K562 (cell line): ENCODE data around the gene WWP2. TPM values are rescaled to one million over a fixed set of nuclear protein-coding genes. Genes with fewer than 3 reads are reported as not detected.

Experiments used
- ARNT ChIP-seq, 2 experiments: fragments of 450-650 bp; IDR thresholded peaks; 2 replicates each; pipeline ENCODE4 v1.6.1; 2016; ENCODE audit warnings: mild to moderate bottlenecking in 1 of 2
- BRD9 ChIP-seq: fragments of 450-650 bp; IDR thresholded peaks from 2 replicates; pipeline ENCODE4 v1.6.1; 2018; ENCODE audit warnings: low read depth; ENCODE audit not compliant: partially characterized antibody
- CBFA2T3 ChIP-seq: fragments of 450-650 bp; IDR thresholded peaks from 2 replicates; pipeline ENCODE4 v1.6.1; 2017
- CCNT2 ChIP-seq: IDR thresholded peaks from 2 replicates; pipeline ENCODE4 v1.6.1; 2011; ENCODE audit warnings: borderline replicate concordance, low read depth, mild to moderate bottlenecking, moderate library complexity, mixed read lengths, low read length; ENCODE audit not compliant: insufficient read length; ENCODE audit errors: extremely low read depth
- CSDE1 ChIP-seq, 2 experiments: fragments of 450-650 bp; IDR thresholded peaks; 2 replicates each; pipeline ENCODE4 v1.6.1; 2016; ENCODE audit warnings: mild to moderate bottlenecking in 1 of 2
- DACH1 ChIP-seq: fragments of 450-650 bp; IDR thresholded peaks from 2 replicates; pipeline ENCODE4 v1.6.1; 2018; ENCODE audit not compliant: partially characterized antibody
- ERF ChIP-seq: fragments of 450-650 bp; formaldehyde crosslinking; IDR thresholded peaks from 2 replicates; pipeline ENCODE4 v1.4.0; 2020; ENCODE audit warnings: mild to moderate bottlenecking, mixed read lengths
- MAFK ChIP-seq: IDR thresholded peaks from 2 replicates; pipeline ENCODE4 v1.6.1; 2011; ENCODE audit warnings: low read length, improper control_type of control experiment
- NFXL1 ChIP-seq: fragments of 450-650 bp; formaldehyde crosslinking; IDR thresholded peaks from 2 replicates; pipeline ENCODE4 v1.4.0; 2021; ENCODE audit warnings: mild to moderate bottlenecking
- OTX1 ChIP-seq: fragments of 450-650 bp; formaldehyde crosslinking; IDR thresholded peaks from 2 replicates; pipeline ENCODE4 v1.4.0; 2022; ENCODE audit warnings: mild to moderate bottlenecking
- POLR2G ChIP-seq: fragments of 200-400 bp; formaldehyde crosslinking; IDR thresholded peaks from 2 replicates; pipeline ENCODE4 v1.6.1; 2017; ENCODE audit warnings: low read depth, mild to moderate bottlenecking, antibody characterized with exemption, low read length, moderate library complexity
- RAD51 ChIP-seq: fragments of 450-650 bp; IDR thresholded peaks from 2 replicates; pipeline ENCODE4 v1.7.1; 2016; ENCODE audit warnings: low read depth, mild to moderate bottlenecking, borderline replicate concordance
- SMAD2 ChIP-seq: fragments of 150-350 bp; IDR thresholded peaks from 2 replicates; pipeline ENCODE4 v1.6.1; 2014; ENCODE audit warnings: low read depth, mild to moderate bottlenecking, low read length
- SMARCA4 ChIP-seq: fragments of 450-650 bp; IDR thresholded peaks from 2 replicates; pipeline ENCODE4 v1.6.1; 2016
- TARDBP ChIP-seq: fragments of 450-650 bp; IDR thresholded peaks from 2 replicates; pipeline ENCODE4 v1.6.1; 2016
- THRAP3 ChIP-seq: fragments of 450-650 bp; IDR thresholded peaks from 2 replicates; pipeline ENCODE4 v1.6.1; 2016; ENCODE audit warnings: mild to moderate bottlenecking, inconsistent platforms, borderline replicate concordance
- U2AF2 ChIP-seq: fragments of 200-400 bp; formaldehyde crosslinking; optimal IDR thresholded peaks from 2 replicates; pipeline ENCODE3; 2017; ENCODE audit warnings: low read depth, mild to moderate bottlenecking, low read length
- ZNF347 ChIP-seq: fragments of 450-650 bp; formaldehyde crosslinking; IDR thresholded peaks from 2 replicates; pipeline ENCODE4 v1.4.0; 2020; ENCODE audit warnings: low read depth, mild to moderate bottlenecking, moderate library complexity
- ZNF77 ChIP-seq: fragments of 250-450 bp; sonication (Bioruptor Pico); IDR thresholded peaks from 2 replicates; pipeline ENCODE4 v1.5.0; 2020
- ZNF830 ChIP-seq: fragments of 250-450 bp; sonication (Bioruptor Pico); IDR thresholded peaks from 2 replicates; pipeline ENCODE4 v1.5.0; 2021; ENCODE audit warnings: mild to moderate bottlenecking
- polyA plus RNA-seq, 8 experiments: library from polyadenylated mRNA; depleted of rRNA in 4 of 8; stranded (reverse) in 5 of 8; unstranded in 3 of 8; fragments of >200 nt; fragmentation: Nextera tagmentation in 2 of 8; fragmentation: Illumina TruSeq in 1 of 8; extraction: Ambion mirVana in 2 of 8; extraction: Trizol in 1 of 8; gene quantifications; 2 replicates each; pipeline versions ENCODE4 v1.2.1 to v1.2.3, GENCODE V29; 2011 to 2014; ENCODE audit warnings: inconsistent platforms in 1 of 8, missing spikeins in 1 of 8
- total RNA-seq, 7 experiments: library from RNA; depleted of rRNA in 6 of 7; stranded (reverse); fragments of >200 nt in 6 of 7; fragmentation: Illumina TruSeq in 2 of 7; extraction: Trizol in 2 of 7; gene quantifications; 2 replicates each; pipeline versions ENCODE4 v1.2.1 to v1.2.3, GENCODE V29; 2011 to 2021; ENCODE audit warnings: low replicate concordance in 1 of 7
- TF ChIP-seq, protein P1 (sequence below): fragments of 250-450 bp; sonication (Bioruptor Pico); IDR thresholded peaks from 2 replicates; pipeline ENCODE4 v1.5.0; 2021; ENCODE audit warnings: mild to moderate bottlenecking, moderate library complexity
- TF ChIP-seq, protein P2 (sequence below): fragments of 250-450 bp; sonication (Bioruptor Pico); IDR thresholded peaks from 2 replicates; pipeline ENCODE4 v1.5.0; 2021
- TF ChIP-seq, protein P3 (sequence below): fragments of 250-450 bp; sonication (Bioruptor Pico); IDR thresholded peaks from 2 replicates; pipeline ENCODE4 v1.5.0; 2020; ENCODE audit warnings: mild to moderate bottlenecking

The WWP2 gene
- total and polyA plus RNA-seq, 9 of the 15 experiments (the other 6 are each of a cell fraction or from before 2014, with no cell fraction given): 1.9 to 34.4 (median 14.6) TPM

DNA sequence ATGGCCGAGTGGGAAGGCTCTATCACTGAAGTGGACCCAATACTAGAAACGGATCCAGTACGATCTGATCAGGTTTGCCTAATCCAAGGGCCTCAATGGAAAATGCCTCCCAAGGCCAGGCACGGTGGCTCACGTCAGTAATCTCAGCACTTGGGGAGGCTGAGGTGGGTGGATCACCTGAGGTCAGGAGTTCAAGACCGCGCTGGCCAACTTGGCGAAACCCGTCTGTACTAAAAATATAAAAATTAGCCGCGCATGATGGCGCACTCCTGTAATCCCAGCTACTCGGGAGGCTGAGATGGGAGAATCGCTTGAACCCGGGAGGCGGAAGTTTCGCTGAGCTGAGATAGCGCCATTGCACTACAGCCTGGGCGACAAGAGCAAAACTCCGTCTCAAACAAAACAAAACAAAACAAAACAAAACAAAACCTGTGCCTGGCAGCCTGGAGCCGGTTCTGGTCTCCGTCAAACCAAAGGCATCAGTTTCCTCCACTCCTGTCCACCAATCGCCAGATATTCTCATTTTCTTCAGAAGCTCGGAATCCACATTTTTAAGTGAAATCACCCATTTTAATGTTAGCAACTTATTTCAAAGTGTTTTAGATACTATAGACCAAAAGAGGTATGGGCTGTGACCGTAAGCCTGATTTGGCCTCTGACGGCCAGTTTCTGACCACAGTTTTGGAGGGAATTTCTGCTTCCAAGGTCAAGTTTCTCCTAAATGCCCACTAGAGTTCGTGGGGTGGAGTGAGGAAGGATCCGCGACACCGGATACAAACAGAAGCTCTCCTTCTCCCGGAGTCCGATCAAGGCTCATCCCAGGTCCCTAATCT lies 36.4 kb upstream of the WWP2 start (continued):
- TF ChIP-seq, protein P1, sequence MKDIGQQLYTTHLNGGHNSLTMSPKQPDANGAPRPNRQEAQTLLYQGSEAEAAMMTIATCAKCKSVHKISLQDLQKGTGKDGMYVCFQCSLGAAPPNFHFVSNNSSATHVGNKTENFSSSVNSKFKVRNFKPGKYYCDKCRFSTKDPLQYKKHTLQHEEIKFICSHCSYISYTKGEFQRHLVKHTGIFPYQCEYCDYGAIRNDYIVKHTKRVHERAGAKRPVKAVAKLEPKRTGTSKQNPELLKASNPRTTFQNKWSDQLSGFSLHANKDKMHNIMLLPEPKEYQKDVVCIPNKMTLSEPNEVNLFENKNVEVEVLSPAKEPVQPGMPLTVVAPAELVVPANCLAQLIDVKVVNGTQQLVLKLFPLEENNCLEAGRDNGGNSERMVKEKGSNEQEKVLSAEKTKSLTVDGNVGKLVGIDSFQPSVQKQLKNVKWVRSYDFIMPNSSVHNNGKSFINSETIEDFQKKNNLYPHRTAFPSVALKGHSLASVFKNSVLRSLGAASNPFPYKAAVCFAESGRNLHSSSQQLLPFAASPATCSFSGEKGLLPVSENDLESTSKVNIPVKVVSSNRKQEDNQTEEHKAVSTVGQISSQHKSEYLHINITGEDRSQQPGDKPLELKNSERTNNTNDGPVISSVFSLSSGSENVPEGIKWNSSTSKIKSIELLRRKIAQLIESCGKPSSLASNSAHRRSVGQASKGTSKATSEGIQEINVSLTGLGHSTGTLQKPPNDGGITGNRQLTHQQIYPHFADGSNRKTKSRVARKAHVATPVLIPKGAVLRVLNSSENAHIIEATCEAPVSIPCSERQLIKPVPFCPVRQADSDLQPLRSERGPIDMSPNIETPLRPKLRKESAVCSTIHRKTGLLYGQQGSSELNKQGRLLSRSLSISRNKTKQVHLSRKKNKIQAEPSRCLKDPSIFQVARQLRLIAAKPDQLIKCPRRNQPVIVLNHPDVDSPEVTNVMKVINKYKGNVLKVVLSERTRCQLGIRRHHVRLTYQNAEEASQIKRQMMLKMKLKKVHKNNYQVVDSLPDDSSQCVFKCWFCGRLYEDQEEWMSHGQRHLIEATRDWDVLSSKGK (CRISPR knock-in tag): no peak
- TF ChIP-seq ZNF77 (no peak), SMAD2 (no peak), TARDBP (no peak), POLR2G (no peak), RAD51 (no peak), CBFA2T3 (no peak), ERF (CRISPR knock-in tag) (no peak), SMARCA4 (peak; percentile 43; the same call in 1 of the 2 replicates), DACH1 (no peak), ZNF347 (CRISPR knock-in tag) (no peak), CCNT2 (no peak), U2AF2 (no peak), THRAP3 (no peak), NFXL1 (CRISPR knock-in tag) (no peak), BRD9 (peak; percentile 61), OTX1 (CRISPR knock-in tag) (no peak), MAFK (no peak), ARNT (IDR thresholded peaks at IDR 0.05) (peak in 1 of 2 experiments; percentile 38; a peak in 1 of 4 replicates), ZNF830 (CRISPR knock-in tag) (no peak), CSDE1 (IDR thresholded peaks at IDR 0.05) (no peak)
- TF ChIP-seq, protein P2, sequence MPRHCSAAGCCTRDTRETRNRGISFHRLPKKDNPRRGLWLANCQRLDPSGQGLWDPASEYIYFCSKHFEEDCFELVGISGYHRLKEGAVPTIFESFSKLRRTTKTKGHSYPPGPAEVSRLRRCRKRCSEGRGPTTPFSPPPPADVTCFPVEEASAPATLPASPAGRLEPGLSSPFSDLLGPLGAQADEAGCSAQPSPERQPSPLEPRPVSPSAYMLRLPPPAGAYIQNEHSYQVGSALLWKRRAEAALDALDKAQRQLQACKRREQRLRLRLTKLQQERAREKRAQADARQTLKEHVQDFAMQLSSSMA (CRISPR knock-in tag): no peak
- TF ChIP-seq, protein P3, sequence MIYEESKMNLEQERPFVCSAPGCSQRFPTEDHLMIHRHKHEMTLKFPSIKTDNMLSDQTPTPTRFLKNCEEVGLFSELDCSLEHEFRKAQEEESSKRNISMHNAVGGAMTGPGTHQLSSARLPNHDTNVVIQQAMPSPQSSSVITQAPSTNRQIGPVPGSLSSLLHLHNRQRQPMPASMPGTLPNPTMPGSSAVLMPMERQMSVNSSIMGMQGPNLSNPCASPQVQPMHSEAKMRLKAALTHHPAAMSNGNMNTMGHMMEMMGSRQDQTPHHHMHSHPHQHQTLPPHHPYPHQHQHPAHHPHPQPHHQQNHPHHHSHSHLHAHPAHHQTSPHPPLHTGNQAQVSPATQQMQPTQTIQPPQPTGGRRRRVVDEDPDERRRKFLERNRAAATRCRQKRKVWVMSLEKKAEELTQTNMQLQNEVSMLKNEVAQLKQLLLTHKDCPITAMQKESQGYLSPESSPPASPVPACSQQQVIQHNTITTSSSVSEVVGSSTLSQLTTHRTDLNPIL (CRISPR knock-in tag): no peak
